IPS-18c (cell line): ENCODE results near the gene DDIT3.

ENCODE experiments used
- H3K4me3 ChIP-seq: 2 replicates; pipeline ENCODE4 v1.7.0; 2013; ENCODE audit warnings: low read depth, mild to moderate bottlenecking, low read length, moderate library complexity; ENCODE audit not compliant: insufficient read depth
- H3K9me3 ChIP-seq: one replicate; pipeline ENCODE4 v1.6.1; 2013; ENCODE audit warnings: mild to moderate bottlenecking, low read length, moderate library complexity; ENCODE audit not compliant: control insufficient read depth, insufficient read depth

Gene DDIT3

GRCh38 chr12:57483466-57483865 lies 36.8 kb downstream of the DDIT3 start:
- Histone ChIP-seq H3K9me3 (no peaks in the 10 kb centered on the region), H3K4me3 (no peak overlapping the region)

GRCh38 chr12:57481671-57482070 lies 38.6 kb downstream of the DDIT3 start:
- Histone ChIP-seq H3K9me3 (no peaks in the 10 kb centered on the region), H3K4me3 (no peak overlapping the region)

- Histone ChIP-seq H3K9me3 (no peaks in the 10 kb centered on the region), H3K4me3 (no peak within 1 kb of the TSS)
Measured at GRCh38 chr12:57479376-57480115, 40.8 kb downstream of the DDIT3 start, which contains the start of gene ARHGAP9. ARHGAP9 (minus strand) TSS chr12:57479866; CDS start chr12:57479406, 460 bp downstream.

GRCh38 chr12:57479043-57479375 lies 41.3 kb downstream of the DDIT3 start:
- Histone ChIP-seq H3K9me3 (no peaks in the 10 kb centered on the region), H3K4me3 (no peak overlapping the region)

GRCh38 chr12:57477710-57478681 lies 42.3 kb downstream of the DDIT3 start:
- no peaks in the 10 kb centered on the region for H3K9me3 ChIP-seq
- no peak overlapping the region for H3K4me3 ChIP-seq

- Histone ChIP-seq H3K4me3 (no peak overlapping the region), H3K9me3 (no peaks in the 10 kb centered on the region)
Measured at GRCh38 chr12:57476993-57477709, 43.2 kb downstream of the DDIT3 start.

GRCh38 chr12:57476162-57476992 lies 43.9 kb downstream of the DDIT3 start:
- peak overlapping the region; percentile 55 for H3K4me3 ChIP-seq
- H3K9me3 ChIP-seq: no peaks in the 10 kb centered on the region

GRCh38 chr12:57475271-57476161 lies 44.8 kb downstream of the DDIT3 start:
- Histone ChIP-seq H3K4me3 (peak overlapping the region; percentile 55), H3K9me3 (no peaks in the 10 kb centered on the region)

- Histone ChIP-seq H3K9me3 (no peaks in the 10 kb centered on the region), H3K4me3 (peak overlapping the region; percentile 55; the same call in 1 of the 2 replicates)
Measured at GRCh38 chr12:57474862-57475261, 45.5 kb downstream of the DDIT3 start.

- no peak overlapping the region for H3K4me3 ChIP-seq
- H3K9me3 ChIP-seq: no peaks in the 10 kb centered on the region
Measured at GRCh38 chr12:57474430-57474829, 45.9 kb downstream of the DDIT3 start.

- no peaks in the 10 kb centered on the region for H3K9me3 ChIP-seq
- no peak overlapping the region for H3K4me3 ChIP-seq
Measured at GRCh38 chr12:57473886-57474285, 46.4 kb downstream of the DDIT3 start.

GRCh38 chr12:57473392-57473791 lies 46.9 kb downstream of the DDIT3 start:
- Histone ChIP-seq H3K9me3 (no peaks in the 10 kb centered on the region), H3K4me3 (no peak overlapping the region)

- no peaks in the 10 kb centered on the region for H3K9me3 ChIP-seq
- no peak overlapping the region for H3K4me3 ChIP-seq
Measured at GRCh38 chr12:57472391-57472790, 47.9 kb downstream of the DDIT3 start.

- Histone ChIP-seq H3K4me3 (no peak overlapping the region), H3K9me3 (no peaks in the 10 kb centered on the region)
Measured at GRCh38 chr12:57471661-57472060, 48.7 kb downstream of the DDIT3 start.

GRCh38 chr12:57470970-57471656 lies 49.2 kb downstream of the DDIT3 start:
- Histone ChIP-seq H3K9me3 (no peaks in the 10 kb centered on the region), H3K4me3 (no peak overlapping the region)
